HEK293 (cell line): Measurements from ENCODE around the gene ZFPM1.

Experiments
- CTCF ChIA-PET: fragments of 350-600 bp; formaldehyde crosslinking; extraction: SDS; loops from one replicate; lab custom pipeline; 2021; ENCODE audit warnings: antibody characterized with exemption; lab: Yijun Ruan, JAX
- POLR2A ChIA-PET: fragments of 300-600 bp; formaldehyde crosslinking; extraction: SDS; loops from one replicate; lab custom pipeline; 2020; ENCODE audit warnings: antibody characterized with exemption, inconsistent platforms; lab: Yijun Ruan, JAX
- H3K27ac ChIP-seq: fragments of 200-500 bp; sonication (Bioruptor generic); 2 replicates; pipeline ENCODE4 v1.5.1; 2014; ENCODE audit warnings: low read depth, low read length, control low read depth, inconsistent platforms; ENCODE audit errors: extremely low read depth
- H3K36me3 ChIP-seq, 2 experiments: fragments of 200-500 bp in 1 of 2; sonication (Bioruptor generic) in 1 of 2; 1 replicate in 1 of 2; 2 replicates in 1 of 2; pipeline ENCODE4 v1.5.1; 2014 to 2017; ENCODE audit warnings: inconsistent platforms in 2 of 2, low read length in 2 of 2; ENCODE audit not compliant: control insufficient read depth in 2 of 2, insufficient read depth in 1 of 2
- H3K4me1 ChIP-seq: fragments of 200-500 bp; sonication (Bioruptor generic); 2 replicates; pipeline ENCODE4 v1.5.1; 2014; ENCODE audit warnings: mild to moderate bottlenecking, low read length, inconsistent platforms; ENCODE audit not compliant: control insufficient read depth, insufficient read depth
- H3K4me3 ChIP-seq: 2 replicates; pipeline ENCODE4 v1.5.1; 2011; ENCODE audit warnings: low read depth, mild to moderate bottlenecking, control low read depth, low read length, moderate library complexity
- H3K9me3 ChIP-seq: fragments of 200-500 bp; sonication (Bioruptor generic); 2 replicates; pipeline ENCODE4 v1.5.1; 2014; ENCODE audit warnings: low read depth, low read length, inconsistent platforms; ENCODE audit not compliant: control insufficient read depth, insufficient read depth
- KLF7 ChIP-seq: fragments of 450-650 bp; formaldehyde crosslinking; IDR thresholded peaks from 2 replicates; pipeline ENCODE4 v1.5.1; 2016; ENCODE audit warnings: missing biosample characterization, missing genetic modification characterization, borderline replicate concordance
- SP7 ChIP-seq: fragments of 450-650 bp; formaldehyde crosslinking; IDR thresholded peaks from 2 replicates; pipeline ENCODE4 v1.5.1; 2016; ENCODE audit warnings: missing biosample characterization, missing genetic modification characterization
- ZNF112 ChIP-seq: fragments of 450-650 bp; formaldehyde crosslinking; IDR thresholded peaks from 2 replicates; pipeline ENCODE4 v1.5.0; 2017; ENCODE audit warnings: missing biosample characterization, missing genetic modification characterization
- ZNF132 ChIP-seq: fragments of 450-650 bp; formaldehyde crosslinking; IDR thresholded peaks from 2 replicates; pipeline ENCODE4 v1.5.1; 2017; ENCODE audit warnings: missing biosample characterization, missing genetic modification characterization, borderline replicate concordance
- ZNF169 ChIP-seq: fragments of 450-650 bp; formaldehyde crosslinking; IDR thresholded peaks from 2 replicates; pipeline ENCODE4 v1.5.1; 2016; ENCODE audit warnings: missing biosample characterization, missing genetic modification characterization
- ZNF292 ChIP-seq: fragments of 450-650 bp; formaldehyde crosslinking; IDR thresholded peaks from 2 replicates; pipeline ENCODE4 v1.5.1; 2016; ENCODE audit warnings: low read depth, missing biosample characterization, missing genetic modification characterization, borderline replicate concordance
- ZNF341 ChIP-seq: fragments of 450-650 bp; formaldehyde crosslinking; IDR thresholded peaks from 2 replicates; pipeline ENCODE4; 2016; ENCODE audit warnings: low read depth, missing biosample characterization, missing genetic modification characterization
- ZNF544 ChIP-seq: fragments of 450-650 bp; formaldehyde crosslinking; IDR thresholded peaks from 2 replicates; pipeline ENCODE4 v1.5.0; 2017; ENCODE audit warnings: missing biosample characterization, missing genetic modification characterization
- ZNF664 ChIP-seq: fragments of 450-650 bp; formaldehyde crosslinking; IDR thresholded peaks from 2 replicates; pipeline ENCODE4 v1.5.1; 2016; ENCODE audit warnings: missing biosample characterization, missing genetic modification characterization
- ZNF791 ChIP-seq: fragments of 450-650 bp; formaldehyde crosslinking; IDR thresholded peaks from 2 replicates; pipeline ENCODE4 v1.5.1; 2016; ENCODE audit warnings: missing biosample characterization, missing genetic modification characterization
- ZNF837 ChIP-seq: fragments of 450-650 bp; formaldehyde crosslinking; IDR thresholded peaks from 2 replicates; pipeline ENCODE4 v1.5.1; 2016; ENCODE audit warnings: missing biosample characterization, missing genetic modification characterization
- ZNF843 ChIP-seq: fragments of 450-650 bp; formaldehyde crosslinking; IDR thresholded peaks from 2 replicates; pipeline ENCODE4 v1.5.1; 2016; ENCODE audit warnings: missing biosample characterization, missing genetic modification characterization
- TF ChIP-seq, protein P1 (sequence below): fragments of 450-650 bp; formaldehyde crosslinking; IDR thresholded peaks from 2 replicates; pipeline ENCODE4 v1.5.1; 2016; ENCODE audit warnings: missing biosample characterization, missing genetic modification characterization
- TF ChIP-seq, protein P2 (sequence below): fragments of 450-650 bp; formaldehyde crosslinking; IDR thresholded peaks from 2 replicates; pipeline ENCODE4 v1.5.1; 2016; ENCODE audit warnings: missing biosample characterization, missing genetic modification characterization
- TF ChIP-seq, protein P3 (sequence below): fragments of 450-650 bp; formaldehyde crosslinking; conservative IDR thresholded peaks from 2 replicates; pipeline ENCODE4 v1.5.1; 2016; ENCODE audit warnings: low read depth, missing biosample characterization, missing genetic modification characterization
- TF ChIP-seq, protein P4 (sequence below): fragments of 450-650 bp; formaldehyde crosslinking; IDR thresholded peaks from 2 replicates; pipeline ENCODE4 v1.5.1; 2016; ENCODE audit warnings: missing biosample characterization, missing genetic modification characterization
- TF ChIP-seq, protein P5 (sequence below): fragments of 450-650 bp; formaldehyde crosslinking; IDR thresholded peaks from 2 replicates; pipeline ENCODE4 v1.5.1; 2016; ENCODE audit warnings: missing biosample characterization, missing genetic modification characterization
- TF ChIP-seq, protein P6 (sequence below): fragments of 450-650 bp; formaldehyde crosslinking; IDR thresholded peaks from 2 replicates; pipeline ENCODE4 v1.5.1; 2016; ENCODE audit warnings: missing biosample characterization, missing genetic modification characterization

The ZFPM1 gene

DNA sequence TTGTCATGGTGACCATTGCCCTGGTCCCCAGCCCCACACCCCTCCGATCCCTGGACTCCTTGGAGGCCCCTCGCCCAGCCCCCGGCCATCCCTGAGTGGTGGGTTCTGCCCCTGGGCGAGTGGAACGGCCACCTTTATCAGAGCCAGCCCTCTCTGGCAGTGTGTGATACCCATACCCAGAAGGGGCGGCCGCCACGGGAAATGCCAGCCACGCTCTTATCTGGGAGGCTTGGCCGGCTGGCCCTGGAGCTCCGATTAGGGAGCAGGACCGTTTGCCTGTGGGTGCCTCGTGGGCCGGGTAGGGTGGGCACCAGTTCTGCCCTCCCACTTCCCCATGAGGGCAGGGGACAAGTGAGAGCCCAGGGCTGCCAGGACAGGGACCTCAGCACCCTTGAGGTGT, 58.8 kb downstream of the ZFPM1 start (continued):
- TF ChIP-seq, protein P1, sequence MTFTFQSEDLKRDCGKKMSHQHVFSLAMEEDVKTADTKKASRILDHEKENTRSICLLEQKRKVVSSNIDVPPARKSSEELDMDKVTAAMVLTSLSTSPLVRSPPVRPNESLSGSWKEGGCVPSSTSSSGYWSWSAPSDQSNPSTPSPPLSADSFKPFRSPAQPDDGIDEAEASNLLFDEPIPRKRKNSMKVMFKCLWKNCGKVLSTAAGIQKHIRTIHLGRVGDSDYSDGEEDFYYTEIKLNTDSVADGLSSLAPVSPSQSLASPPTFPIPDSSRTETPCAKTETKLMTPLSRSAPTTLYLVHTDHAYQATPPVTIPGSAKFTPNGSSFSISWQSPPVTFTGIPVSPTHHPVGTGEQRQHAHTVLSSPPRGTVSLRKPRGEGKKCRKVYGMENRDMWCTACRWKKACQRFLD (tag by site-specific recombination): no peak
- no peak for TF ChIP-seq ZNF292

DNA sequence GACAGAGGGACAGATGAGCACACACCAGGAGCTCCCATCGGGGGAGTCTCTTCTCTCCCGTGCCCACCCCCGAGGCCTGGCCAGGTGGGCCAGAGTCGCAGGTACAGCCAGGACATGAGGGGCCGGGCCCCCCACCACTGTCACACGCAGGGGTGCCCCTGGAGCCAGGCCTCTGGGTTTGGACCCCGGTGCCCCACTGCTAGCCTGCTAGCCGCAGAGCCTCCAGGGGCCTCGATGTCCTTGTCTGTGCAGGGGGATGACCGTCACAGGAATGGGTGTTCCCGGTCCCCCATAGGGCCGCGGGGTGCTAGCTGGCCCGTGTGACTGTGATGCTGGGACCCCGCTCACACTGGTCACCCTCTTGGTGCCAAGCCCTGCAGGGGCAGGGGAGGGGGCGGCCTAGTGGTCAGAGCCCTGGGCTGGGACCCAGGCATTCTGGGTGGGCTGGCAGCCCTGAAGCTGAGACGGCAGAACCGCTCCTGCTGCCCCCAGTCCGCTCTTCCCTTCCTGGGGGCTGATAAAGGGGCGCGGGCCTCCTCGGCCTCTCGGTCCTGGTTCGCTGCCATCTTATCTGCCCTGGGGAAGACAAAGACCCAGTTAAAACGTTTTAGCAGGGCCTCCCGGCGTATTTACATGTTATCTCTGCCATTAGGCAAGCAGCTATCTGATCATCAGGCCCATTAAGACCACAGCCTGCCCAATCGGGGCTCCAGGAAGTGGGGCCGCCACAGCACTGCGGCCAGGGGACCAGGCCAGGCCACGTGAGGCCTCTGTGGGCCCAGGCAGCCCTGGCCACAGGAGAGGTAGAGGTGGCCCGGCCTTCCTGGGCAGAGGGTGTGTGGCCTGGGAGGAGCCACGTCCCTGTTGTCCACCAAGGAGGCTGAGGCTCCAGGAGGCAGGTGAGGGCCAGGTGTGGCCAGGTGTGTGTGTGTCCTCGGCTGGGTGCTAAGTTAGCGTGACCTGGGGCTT, 59.9 kb downstream of the ZFPM1 start:
- no peaks in the 10 kb centered on the region for H3K9me3 ChIP-seq
- POLR2A ChIA-PET: no interaction called here
- H3K4me3 ChIP-seq: no peak overlapping the region
- H3K36me3 ChIP-seq: no peaks in the 10 kb centered on the region
- H3K4me1 ChIP-seq: peaks cover 10% of the 10 kb centered on the region
- CTCF ChIA-PET: no interaction called here
- H3K27ac ChIP-seq: no peak overlapping the region
- TF ChIP-seq, protein P2, sequence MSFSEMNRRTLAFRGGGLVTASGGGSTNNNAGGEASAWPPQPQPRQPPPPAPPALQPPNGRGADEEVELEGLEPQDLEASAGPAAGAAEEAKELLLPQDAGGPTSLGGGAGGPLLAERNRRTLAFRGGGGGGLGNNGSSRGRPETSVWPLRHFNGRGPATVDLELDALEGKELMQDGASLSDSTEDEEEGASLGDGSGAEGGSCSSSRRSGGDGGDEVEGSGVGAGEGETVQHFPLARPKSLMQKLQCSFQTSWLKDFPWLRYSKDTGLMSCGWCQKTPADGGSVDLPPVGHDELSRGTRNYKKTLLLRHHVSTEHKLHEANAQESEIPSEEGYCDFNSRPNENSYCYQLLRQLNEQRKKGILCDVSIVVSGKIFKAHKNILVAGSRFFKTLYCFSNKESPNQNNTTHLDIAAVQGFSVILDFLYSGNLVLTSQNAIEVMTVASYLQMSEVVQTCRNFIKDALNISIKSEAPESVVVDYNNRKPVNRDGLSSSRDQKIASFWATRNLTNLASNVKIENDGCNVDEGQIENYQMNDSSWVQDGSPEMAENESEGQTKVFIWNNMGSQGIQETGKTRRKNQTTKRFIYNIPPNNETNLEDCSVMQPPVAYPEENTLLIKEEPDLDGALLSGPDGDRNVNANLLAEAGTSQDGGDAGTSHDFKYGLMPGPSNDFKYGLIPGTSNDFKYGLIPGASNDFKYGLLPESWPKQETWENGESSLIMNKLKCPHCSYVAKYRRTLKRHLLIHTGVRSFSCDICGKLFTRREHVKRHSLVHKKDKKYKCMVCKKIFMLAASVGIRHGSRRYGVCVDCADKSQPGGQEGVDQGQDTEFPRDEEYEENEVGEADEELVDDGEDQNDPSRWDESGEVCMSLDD (tag by site-specific recombination): no peak
- TF ChIP-seq ZNF664 (tag by site-specific recombination) (no peak), ZNF112 (no peak), ZNF341 (no peak), ZNF837 (tag by site-specific recombination) (no peak), ZNF843 (no peak), KLF7 (no peak), ZNF791 (tag by site-specific recombination) (no peak), ZNF132 (tag by site-specific recombination) (no peak), ZNF544 (no peak), ZNF169 (tag by site-specific recombination) (no peak), SP7 (tag by site-specific recombination) (no peak)
- TF ChIP-seq, protein P3, sequence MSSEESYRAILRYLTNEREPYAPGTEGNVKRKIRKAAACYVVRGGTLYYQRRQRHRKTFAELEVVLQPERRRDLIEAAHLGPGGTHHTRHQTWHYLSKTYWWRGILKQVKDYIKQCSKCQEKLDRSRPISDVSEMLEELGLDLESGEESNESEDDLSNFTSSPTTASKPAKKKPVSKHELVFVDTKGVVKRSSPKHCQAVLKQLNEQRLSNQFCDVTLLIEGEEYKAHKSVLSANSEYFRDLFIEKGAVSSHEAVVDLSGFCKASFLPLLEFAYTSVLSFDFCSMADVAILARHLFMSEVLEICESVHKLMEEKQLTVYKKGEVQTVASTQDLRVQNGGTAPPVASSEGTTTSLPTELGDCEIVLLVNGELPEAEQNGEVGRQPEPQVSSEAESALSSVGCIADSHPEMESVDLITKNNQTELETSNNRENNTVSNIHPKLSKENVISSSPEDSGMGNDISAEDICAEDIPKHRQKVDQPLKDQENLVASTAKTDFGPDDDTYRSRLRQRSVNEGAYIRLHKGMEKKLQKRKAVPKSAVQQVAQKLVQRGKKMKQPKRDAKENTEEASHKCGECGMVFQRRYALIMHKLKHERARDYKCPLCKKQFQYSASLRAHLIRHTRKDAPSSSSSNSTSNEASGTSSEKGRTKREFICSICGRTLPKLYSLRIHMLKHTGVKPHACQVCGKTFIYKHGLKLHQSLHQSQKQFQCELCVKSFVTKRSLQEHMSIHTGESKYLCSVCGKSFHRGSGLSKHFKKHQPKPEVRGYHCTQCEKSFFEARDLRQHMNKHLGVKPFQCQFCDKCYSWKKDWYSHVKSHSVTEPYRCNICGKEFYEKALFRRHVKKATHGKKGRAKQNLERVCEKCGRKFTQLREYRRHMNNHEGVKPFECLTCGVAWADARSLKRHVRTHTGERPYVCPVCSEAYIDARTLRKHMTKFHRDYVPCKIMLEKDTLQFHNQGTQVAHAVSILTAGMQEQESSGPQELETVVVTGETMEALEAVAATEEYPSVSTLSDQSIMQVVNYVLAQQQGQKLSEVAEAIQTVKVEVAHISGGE: no peak
- TF ChIP-seq, protein P4, sequence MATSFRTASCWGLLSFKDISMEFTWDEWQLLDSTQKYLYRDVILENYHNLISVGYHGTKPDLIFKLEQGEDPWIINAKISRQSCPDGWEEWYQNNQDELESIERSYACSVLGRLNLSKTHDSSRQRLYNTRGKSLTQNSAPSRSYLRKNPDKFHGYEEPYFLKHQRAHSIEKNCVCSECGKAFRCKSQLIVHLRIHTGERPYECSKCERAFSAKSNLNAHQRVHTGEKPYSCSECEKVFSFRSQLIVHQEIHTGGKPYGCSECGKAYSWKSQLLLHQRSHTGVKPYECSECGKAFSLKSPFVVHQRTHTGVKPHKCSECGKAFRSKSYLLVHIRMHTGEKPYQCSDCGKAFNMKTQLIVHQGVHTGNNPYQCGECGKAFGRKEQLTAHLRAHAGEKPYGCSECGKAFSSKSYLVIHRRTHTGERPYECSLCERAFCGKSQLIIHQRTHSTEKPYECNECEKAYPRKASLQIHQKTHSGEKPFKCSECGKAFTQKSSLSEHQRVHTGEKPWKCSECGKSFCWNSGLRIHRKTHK: no peak
- TF ChIP-seq, protein P5, sequence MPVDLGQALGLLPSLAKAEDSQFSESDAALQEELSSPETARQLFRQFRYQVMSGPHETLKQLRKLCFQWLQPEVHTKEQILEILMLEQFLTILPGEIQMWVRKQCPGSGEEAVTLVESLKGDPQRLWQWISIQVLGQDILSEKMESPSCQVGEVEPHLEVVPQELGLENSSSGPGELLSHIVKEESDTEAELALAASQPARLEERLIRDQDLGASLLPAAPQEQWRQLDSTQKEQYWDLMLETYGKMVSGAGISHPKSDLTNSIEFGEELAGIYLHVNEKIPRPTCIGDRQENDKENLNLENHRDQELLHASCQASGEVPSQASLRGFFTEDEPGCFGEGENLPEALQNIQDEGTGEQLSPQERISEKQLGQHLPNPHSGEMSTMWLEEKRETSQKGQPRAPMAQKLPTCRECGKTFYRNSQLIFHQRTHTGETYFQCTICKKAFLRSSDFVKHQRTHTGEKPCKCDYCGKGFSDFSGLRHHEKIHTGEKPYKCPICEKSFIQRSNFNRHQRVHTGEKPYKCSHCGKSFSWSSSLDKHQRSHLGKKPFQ: no peak
- TF ChIP-seq, protein P6, sequence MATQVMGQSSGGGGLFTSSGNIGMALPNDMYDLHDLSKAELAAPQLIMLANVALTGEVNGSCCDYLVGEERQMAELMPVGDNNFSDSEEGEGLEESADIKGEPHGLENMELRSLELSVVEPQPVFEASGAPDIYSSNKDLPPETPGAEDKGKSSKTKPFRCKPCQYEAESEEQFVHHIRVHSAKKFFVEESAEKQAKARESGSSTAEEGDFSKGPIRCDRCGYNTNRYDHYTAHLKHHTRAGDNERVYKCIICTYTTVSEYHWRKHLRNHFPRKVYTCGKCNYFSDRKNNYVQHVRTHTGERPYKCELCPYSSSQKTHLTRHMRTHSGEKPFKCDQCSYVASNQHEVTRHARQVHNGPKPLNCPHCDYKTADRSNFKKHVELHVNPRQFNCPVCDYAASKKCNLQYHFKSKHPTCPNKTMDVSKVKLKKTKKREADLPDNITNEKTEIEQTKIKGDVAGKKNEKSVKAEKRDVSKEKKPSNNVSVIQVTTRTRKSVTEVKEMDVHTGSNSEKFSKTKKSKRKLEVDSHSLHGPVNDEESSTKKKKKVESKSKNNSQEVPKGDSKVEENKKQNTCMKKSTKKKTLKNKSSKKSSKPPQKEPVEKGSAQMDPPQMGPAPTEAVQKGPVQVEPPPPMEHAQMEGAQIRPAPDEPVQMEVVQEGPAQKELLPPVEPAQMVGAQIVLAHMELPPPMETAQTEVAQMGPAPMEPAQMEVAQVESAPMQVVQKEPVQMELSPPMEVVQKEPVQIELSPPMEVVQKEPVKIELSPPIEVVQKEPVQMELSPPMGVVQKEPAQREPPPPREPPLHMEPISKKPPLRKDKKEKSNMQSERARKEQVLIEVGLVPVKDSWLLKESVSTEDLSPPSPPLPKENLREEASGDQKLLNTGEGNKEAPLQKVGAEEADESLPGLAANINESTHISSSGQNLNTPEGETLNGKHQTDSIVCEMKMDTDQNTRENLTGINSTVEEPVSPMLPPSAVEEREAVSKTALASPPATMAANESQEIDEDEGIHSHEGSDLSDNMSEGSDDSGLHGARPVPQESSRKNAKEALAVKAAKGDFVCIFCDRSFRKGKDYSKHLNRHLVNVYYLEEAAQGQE (tag by site-specific recombination): no peak
- TF ChIP-seq, all 188 proteins: peak for 0
